ENCODE measurements around the gene CTNND2.
"Not testable (repeated sequence)": the region's sequence is repeated elsewhere in the genome, so short reads cannot be mapped to it uniquely, and the experiment has no call there.

Gene CTNND2

DNA sequence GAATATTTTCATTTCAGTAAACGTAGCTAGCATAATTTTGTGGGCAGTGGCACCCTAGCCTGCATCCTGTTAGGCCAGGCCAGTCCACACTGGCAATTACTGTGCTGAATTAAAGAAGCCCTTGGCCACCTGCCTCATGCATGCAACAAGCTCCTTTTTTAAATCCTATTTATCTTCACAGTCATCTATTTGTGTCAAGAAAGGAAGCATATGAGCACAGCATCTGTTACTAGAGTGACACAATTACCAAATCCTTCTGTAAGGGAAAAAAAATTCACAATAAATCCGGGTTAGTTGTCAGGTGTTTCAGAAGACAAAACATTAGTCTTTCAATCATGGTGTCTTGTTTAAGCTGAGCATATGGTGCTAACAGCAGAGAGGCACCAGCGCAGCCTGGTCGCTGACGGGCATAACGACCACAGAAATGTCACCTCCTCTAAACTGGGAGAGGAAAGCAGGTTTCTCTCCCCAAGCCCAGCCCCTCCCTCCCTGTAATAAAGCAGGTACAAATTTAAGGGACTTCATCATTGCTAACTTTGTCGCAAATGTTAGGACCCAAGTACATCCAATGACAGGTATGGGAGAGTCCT lies 520.6 kb downstream of the CTNND2 start:
- no peak for DNase-seq

DNA sequence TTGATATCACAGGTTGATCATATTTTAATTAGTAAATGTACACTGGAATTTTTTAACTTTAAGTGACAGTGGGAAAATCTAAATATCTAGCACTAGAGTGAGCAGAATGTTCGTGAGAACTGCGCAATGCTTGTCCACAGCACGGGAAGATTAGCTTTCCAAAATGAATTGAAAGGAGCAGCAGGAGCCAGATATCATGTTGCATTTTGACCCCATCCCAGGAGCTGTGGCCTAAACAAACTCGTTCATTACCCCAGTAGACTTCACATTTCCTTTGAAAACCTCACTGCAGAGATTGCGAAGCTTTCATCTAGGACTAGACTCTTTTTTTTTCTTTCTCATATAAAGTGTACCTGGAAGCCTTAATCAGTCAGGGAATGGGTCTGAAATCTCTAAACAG lies 525.8 kb downstream of the CTNND2 start:
- no peak for DNase-seq

- DNase-seq = no peak
These were observed 526.4 kb downstream of the CTNND2 start for GRCh38 chr5:11377896-11378295.

- no peak for DNase-seq
These were observed 532.1 kb downstream of the CTNND2 start for GRCh38 chr5:11372191-11372590.

DNA sequence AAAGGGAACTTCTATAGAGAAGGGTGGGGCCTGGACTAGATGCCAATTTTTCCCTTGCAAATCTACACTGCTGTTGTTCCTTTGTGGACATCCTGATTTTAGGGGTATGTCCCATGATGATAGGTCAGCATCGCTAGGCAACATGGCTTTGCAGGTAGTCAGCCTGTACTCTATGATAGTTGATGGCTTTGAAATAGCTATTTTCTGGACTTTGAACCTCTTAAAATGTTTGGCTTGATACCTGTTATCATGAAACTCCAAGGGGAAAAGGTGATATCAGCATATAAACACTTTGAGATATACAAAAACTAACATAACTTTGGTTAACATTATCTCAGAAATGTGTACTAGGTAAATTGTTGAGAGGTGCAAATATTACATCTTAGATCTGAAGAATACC lies 533.2 kb downstream of the CTNND2 start:
- DNase-seq = no peak

DNA sequence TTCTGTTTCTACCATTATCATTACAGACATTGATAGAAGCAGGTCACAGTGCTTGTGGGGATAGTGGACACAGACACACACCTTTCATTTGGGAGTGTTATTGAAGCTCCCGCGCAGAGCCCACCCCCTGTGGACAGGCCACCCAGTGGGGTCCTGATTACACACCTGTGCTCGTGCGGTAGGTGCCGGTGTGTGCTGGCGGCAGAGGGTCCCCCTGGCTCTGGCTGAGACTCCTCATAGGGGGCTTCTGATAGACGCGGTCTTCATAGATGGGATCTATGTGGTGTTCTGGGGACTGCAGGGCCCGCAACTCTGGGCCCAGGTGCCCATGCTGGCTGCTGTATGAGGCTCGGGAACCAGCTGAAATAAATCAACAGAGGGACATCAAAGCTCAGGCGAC lies 539.7 kb downstream of the CTNND2 start:
- DNase-seq = no peak

GRCh38 chr5:11363631-11364178 lies 540.5 kb downstream of the CTNND2 start:
- DNase-seq = no peak

DNA sequence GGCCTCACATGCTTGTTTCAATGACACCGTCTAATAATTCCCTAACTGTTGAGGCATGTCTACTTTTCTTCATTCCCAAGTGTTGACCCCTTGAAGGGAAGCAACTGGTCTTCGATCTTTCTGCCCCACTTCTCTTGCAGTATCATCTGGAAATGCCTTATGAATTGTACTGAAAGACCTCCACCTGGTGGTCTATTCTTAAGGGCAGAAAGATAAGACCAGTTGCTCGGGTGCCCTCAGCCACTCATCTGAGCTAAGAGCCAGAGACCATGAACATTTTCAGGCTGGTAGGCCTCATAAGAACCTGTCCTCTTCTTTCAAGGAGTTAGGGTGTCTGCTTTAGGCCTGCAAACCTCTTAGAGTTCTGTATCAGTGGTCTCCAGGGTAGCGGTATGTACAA lies 542.5 kb downstream of the CTNND2 start:
- DNase-seq = no peak

DNA sequence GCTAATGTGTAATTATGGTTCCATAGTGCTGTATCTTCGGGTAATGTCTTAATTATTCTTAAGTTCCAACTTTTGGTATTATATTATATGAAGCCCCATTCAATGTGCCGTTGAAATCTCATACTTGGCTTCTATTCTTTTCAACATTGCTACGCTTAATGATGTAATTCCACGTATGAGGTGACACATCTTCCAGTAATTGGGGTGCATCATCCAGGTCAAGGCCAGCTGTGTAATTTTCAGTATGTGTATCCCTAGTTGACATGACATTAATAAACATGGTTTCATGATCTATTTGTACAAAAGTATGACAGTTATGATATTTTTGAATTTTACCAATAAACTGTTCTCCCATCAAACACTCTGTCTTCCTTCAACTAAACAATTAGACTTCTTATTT lies 546.3 kb downstream of the CTNND2 start:
- no peak for DNase-seq

DNA sequence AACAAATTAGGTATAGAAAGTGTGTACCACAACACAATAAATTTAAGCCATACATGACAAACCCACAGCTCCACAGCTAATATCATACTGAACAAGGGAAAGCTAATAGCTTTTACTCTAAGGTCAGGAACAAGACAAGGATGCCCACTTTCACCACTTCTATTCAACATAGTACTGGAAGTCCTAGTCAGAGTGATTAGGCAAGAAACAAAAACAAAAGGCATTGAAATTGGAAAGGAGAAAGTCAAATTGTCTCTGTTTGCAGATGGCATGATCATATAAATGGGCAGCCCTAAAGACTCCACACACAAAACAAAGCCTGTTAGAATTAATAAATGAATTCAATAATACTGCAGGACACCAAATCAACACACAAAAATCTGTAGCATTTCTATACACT lies 548.8 kb downstream of the CTNND2 start:
- no peak for DNase-seq

GRCh38 chr5:11346336-11346735 lies 557.9 kb downstream of the CTNND2 start:
- DNase-seq = no peak

DNA sequence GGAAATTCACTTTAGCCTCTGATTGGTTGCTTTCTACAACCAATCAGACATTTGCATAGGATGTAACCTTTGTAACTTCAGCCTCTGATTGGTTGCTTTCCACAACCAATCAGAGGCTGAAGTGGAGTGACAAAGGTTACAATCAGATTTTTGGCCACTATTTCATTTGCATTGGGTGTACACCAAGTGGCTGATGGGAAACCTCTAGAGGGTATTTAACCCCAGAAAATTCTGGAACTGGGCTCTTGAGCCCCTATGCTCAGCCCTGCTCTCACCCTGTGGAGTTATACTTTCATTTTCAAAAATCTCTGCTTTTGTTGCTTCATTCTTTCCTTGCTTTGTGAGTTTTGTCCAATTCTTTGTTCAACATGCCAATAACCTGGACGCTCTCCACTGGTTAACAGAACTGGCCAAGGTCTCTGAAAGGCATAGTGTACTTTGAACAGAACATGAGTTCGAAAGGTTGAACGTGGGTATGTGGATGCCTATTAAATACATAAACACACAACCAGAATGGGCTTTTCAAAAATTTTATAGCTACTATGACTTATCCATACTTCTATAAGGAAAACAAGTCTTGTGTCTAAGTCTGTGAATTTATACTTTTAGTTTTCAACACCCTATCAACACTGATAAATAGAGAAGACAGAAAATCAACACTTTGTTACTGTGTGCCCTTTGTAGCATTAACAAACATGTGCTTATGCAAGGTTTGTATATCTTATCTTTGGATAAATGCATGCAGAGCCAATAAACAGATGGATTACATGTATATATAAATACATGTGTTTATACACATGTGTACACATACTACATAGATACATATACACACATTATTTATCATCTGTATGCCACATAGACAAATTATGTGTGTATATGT lies 568.1 kb downstream of the CTNND2 start:
- no peak for DNase-seq

- DNase-seq = no peak
These were observed 569.8 kb downstream of the CTNND2 start for GRCh38 chr5:11334404-11334803.

DNA sequence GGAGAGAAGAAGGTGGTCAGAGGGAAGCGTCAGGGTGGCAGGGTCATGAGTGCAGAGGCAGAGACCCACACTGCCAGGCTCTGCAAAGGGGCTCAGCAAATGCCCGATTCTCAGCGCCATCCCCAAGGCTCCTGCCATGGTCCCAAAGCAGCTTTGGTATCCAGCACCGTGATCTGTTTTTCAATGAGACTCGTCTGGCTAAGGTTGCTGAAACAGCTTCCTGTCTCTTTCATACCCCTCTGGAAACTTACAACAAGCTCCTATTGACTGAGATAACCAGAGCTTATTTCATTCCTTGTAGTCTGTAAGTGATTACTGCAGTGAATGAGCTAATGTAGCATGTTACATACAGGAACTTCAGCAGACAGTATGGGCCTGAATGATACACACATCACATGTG lies 574.6 kb downstream of the CTNND2 start:
- no peak for DNase-seq

DNA sequence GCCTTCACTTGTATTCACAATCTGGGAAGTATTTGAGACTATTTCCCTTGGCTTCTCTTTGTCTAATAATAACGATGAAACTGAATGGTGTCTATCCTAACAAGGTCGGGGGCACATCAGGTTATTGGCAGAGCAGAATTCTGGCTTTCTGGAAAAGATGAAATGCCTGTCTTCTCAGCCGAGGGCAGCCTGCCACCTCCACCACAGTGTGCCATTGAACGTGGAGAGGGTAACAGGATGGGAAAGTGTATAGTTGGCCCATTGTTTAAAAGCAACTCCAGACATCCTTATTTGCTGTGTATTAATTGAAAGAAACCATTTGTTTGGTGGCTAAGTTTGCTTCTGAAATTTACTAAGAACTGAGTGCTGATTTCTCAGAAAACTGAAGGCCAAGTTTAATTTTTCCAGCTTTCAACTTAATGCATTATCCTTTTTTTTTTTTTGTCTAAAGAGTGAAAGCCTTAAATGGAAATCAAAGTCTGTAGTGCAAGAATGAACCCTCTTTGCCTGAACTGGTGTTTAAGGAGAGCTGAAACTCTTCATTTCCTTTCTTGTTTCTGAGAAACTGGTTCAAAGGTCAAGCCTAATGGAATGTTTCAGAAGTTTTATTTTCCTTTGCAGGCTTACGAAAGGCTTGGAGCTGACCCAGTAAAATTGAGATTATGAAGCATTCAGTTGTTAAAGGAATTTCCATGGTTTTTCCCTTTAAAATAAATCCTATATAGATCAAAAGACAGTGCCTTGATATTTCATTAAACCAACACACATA lies 579.5 kb downstream of the CTNND2 start:
- no peak for DNase-seq

DNA sequence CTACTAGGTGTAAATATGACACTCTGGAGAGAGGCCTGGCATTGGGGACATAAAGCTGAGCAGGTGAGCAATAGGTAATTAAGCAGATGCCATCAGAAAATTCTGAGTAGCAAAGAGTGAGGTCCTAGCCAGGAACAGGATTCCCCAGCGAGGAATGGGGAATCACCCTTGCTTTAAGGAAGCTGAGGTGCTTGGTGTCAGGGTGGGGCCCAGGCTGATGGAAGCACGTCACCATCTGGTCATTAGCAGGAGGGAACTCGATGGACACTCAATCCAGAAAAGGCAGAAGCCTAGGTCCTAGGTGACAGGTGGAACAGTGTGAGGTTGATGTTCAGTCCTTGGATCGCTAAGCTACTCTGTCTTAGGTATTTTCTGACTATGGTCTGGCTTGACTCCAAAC lies 580.5 kb downstream of the CTNND2 start:
- DNase-seq = no peak

DNA sequence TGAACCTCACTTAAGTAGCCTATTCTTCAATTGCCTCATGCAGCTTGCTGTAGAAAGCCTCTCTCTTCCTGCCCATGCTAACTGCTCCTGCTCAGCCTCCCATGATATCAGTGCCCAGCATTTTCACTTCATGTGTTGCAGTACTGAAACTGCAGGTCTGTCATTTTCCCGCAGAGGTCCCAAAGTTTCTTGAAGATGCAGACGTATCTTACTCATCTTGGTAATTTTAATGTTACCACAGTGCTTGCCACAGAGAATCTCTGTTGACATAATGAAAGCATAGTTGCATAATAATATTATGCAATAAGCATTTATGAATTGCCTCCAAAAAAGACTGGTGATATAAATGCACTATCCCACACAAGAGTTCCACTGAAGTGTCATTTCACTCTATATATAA lies 582.1 kb downstream of the CTNND2 start:
- no peak for DNase-seq

DNA sequence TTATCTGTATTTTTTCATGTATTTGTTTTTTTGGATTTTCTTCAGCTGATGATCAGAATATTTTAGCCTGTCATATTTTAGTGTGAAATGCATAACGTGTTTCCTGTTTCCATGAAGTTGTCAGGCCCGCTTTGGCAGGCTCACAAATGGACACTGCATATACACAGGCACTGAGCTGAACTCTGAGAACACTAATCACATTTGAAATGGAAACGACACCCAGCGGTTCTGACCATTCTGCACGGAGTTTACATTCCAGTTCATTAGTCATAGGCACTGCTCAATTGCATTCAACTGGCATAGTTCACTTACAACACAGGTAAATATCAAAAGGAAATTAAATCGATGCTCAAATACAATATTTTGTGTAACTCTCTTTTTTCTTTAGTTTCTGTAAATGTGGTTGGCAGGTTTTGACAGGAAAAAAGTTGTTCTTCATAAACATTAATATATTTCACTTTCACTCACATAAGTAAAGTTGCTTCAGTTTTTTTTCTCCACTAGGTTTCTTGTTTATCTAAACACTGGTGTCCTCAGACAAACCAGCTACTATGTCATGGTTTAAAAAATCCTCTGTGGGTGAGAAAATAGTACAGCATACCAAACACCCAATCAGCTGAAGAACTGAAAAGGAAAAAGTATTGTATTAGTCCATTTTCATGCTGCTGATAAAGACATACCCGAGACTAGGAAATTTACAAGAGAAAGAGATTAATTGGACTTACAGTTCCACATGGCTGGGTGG lies 584.2 kb downstream of the CTNND2 start:
- no peak for DNase-seq

GRCh38 chr5:11313694-11314093 lies 590.6 kb downstream of the CTNND2 start:
- not testable (repeated sequence) for DNase-seq

GRCh38 chr5:11311731-11312130 lies 592.5 kb downstream of the CTNND2 start:
- DNase-seq = no peak

DNA sequence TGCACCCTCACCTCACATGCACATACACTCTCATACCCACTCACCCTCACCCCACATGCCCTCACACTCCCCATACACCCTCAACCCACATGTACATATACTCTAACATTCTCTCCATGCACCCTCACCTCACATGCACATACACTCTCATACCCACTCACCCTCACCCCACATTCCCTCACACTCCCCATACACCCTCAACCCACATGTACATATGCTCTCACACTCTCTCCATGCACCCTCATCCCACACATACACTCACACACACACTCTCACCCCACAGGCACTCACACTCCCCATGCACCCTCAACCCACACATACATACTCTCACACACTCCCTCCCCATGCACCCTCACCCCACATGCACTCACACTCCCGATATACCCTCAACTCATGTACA lies 593.0 kb downstream of the CTNND2 start:
- no peak for DNase-seq

DNA sequence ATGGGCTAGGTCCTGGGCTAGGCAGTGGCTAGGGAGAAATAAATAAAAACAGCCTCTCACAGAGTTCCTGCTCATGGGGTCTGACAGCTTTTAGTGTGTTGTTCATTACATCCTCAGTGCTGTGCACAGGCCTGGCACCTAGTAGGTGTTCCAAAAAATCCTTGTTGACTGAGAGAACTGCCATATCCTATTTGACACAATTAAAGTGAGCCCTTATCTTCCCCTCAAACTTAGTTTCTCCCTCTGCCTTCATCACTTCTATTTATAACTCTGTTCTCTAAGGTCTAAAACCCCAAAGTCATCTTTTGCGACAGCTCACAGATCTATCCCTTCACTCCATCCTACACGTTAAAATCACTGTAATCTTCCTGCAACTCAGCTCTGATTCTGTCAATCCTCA lies 594.1 kb downstream of the CTNND2 start:
- DNase-seq = no peak

GRCh38 chr5:11306365-11306764 lies 597.9 kb downstream of the CTNND2 start:
- DNase-seq = no peak
